H9 (cell line): ENCODE data around the gene DOC2A. TPM values are rescaled to one million over a fixed set of nuclear protein-coding genes. Genes with fewer than 3 reads are reported as not detected.

ENCODE experiments used
- DNase-seq: peaks from one replicate; pipeline ENCODE4 v3.0.0-alpha.2; 2017
- H2AFZ ChIP-seq: one replicate; pipeline ENCODE4 v1.6.1; 2013; ENCODE audit warnings: mild to moderate bottlenecking, low read length, control low read depth, moderate library complexity
- H2AK5ac ChIP-seq: 2 replicates; pipeline ENCODE4 v1.6.1; 2013; ENCODE audit warnings: low read length, control low read depth, mixed read lengths; ENCODE audit not compliant: insufficient read length
- H2BK120ac ChIP-seq: one replicate; pipeline ENCODE4 v1.6.1; 2013; ENCODE audit warnings: low read depth, mild to moderate bottlenecking, low read length, control low read depth, inconsistent platforms; ENCODE audit not compliant: poor library complexity, severe bottlenecking
- H2BK12ac ChIP-seq: 2 replicates; pipeline ENCODE4 v1.6.1; 2013; ENCODE audit warnings: low read length, control low read depth, mixed read lengths, low read depth; ENCODE audit not compliant: insufficient read length
- H2BK15ac ChIP-seq: 2 replicates; pipeline ENCODE4 v1.6.1; 2013; ENCODE audit warnings: low read depth, low read length, control low read depth
- H2BK20ac ChIP-seq: one replicate; pipeline ENCODE4 v1.6.1; 2013; ENCODE audit warnings: low read depth, mild to moderate bottlenecking, low read length, control low read depth, inconsistent platforms; ENCODE audit not compliant: poor library complexity, severe bottlenecking
- H2BK5ac ChIP-seq: 2 replicates; pipeline ENCODE4 v1.6.1; 2013; ENCODE audit warnings: low read length, control low read depth, mixed read lengths; ENCODE audit not compliant: insufficient read length
- H3K14ac ChIP-seq: 2 replicates; pipeline ENCODE4 v1.6.1; 2013; ENCODE audit warnings: low read length, control low read depth; ENCODE audit not compliant: insufficient read depth
- H3K18ac ChIP-seq: 2 replicates; pipeline ENCODE4 v1.6.1; 2013; ENCODE audit warnings: low read depth, mild to moderate bottlenecking, mixed read lengths, low read length, control low read depth; ENCODE audit not compliant: insufficient read length
- H3K23ac ChIP-seq: 2 replicates; pipeline ENCODE4 v1.6.1; 2013; ENCODE audit warnings: low read length, control low read depth, mixed read lengths, low read depth; ENCODE audit not compliant: insufficient read length
- H3K23me2 ChIP-seq: 2 replicates; pipeline ENCODE4 v1.6.1; 2013; ENCODE audit warnings: low read depth, mild to moderate bottlenecking, mixed read lengths, low read length, control low read depth; ENCODE audit not compliant: insufficient read length, poor library complexity, severe bottlenecking
- H3K27ac ChIP-seq: 2 replicates; pipeline ENCODE4 v1.5.1; 2013; ENCODE audit warnings: low read length, control low read depth, mixed read lengths, low read depth; ENCODE audit not compliant: insufficient read length
- H3K27me3 ChIP-seq: 2 replicates; pipeline ENCODE4 v1.6.1; 2013; ENCODE audit warnings: low read length, control low read depth, inconsistent platforms; ENCODE audit not compliant: insufficient read depth
- H3K4ac ChIP-seq: 2 replicates; pipeline ENCODE4 v1.6.1; 2013; ENCODE audit warnings: low read depth, mild to moderate bottlenecking, control low read depth, inconsistent platforms, low read length, moderate library complexity
- H3K4me1 ChIP-seq: 2 replicates; pipeline ENCODE4 v1.6.1; 2013; ENCODE audit warnings: low read length, control low read depth, inconsistent platforms; ENCODE audit not compliant: insufficient read depth
- H3K4me2 ChIP-seq: 2 replicates; pipeline ENCODE4 v1.6.1; 2013; ENCODE audit warnings: low read length, control low read depth, mixed read lengths; ENCODE audit not compliant: insufficient read length, insufficient read depth
- H3K56ac ChIP-seq: 2 replicates; pipeline ENCODE4 v1.6.1; 2013; ENCODE audit warnings: low read depth, mild to moderate bottlenecking, mixed read lengths, low read length, control low read depth; ENCODE audit not compliant: insufficient read length
- H3K79me1 ChIP-seq: 2 replicates; pipeline ENCODE4 v1.6.1; 2013; ENCODE audit warnings: low read depth, mild to moderate bottlenecking, moderate library complexity, low read length, control low read depth, inconsistent platforms; ENCODE audit not compliant: insufficient read depth, poor library complexity, severe bottlenecking
- H3K79me2 ChIP-seq: 2 replicates; pipeline ENCODE4 v1.6.1; 2013; ENCODE audit warnings: low read length, control low read depth, inconsistent platforms; ENCODE audit not compliant: insufficient read depth
- H3K9ac ChIP-seq: 2 replicates; pipeline ENCODE4 v1.6.1; 2013; ENCODE audit warnings: low read length, control low read depth, mixed read lengths; ENCODE audit not compliant: insufficient read length; ENCODE audit errors: extremely low read depth
- H3K9me3 ChIP-seq: one replicate; pipeline ENCODE4 v1.6.1; 2013; ENCODE audit warnings: low read depth, low read length, inconsistent platforms; ENCODE audit not compliant: control insufficient read depth
- H3T11ph ChIP-seq: one replicate; pipeline ENCODE4 v1.6.1; 2013; ENCODE audit warnings: mild to moderate bottlenecking, low read length, control low read depth, inconsistent platforms
- H4K20me1 ChIP-seq: one replicate; pipeline ENCODE4 v1.6.1; 2013; ENCODE audit not compliant: control insufficient read depth, insufficient read length, insufficient read depth
- H4K5ac ChIP-seq: 2 replicates; pipeline ENCODE4 v1.6.1; 2013; ENCODE audit warnings: low read depth, mild to moderate bottlenecking, mixed read lengths, low read length, control low read depth; ENCODE audit not compliant: insufficient read length
- H4K8ac ChIP-seq: replicated peaks from 2 replicates; pipeline ENCODE4 v1.6.1; 2013; ENCODE audit warnings: low read length, control low read depth, mixed read lengths, low read depth; ENCODE audit not compliant: insufficient read length
- H4K91ac ChIP-seq: 2 replicates; pipeline ENCODE4 v1.6.1; 2013; ENCODE audit warnings: low read depth, mild to moderate bottlenecking, moderate library complexity, mixed read lengths, low read length, control low read depth; ENCODE audit not compliant: insufficient read length
- H3K27ac Mint-ChIP-seq, 3 experiments: 2 replicates in 2 of 3; 3 replicates in 1 of 3; pipeline ENCODE4 v1.8.0; 2020 to 2021; ENCODE audit warnings: mixed read lengths in 3 of 3, mild to moderate bottlenecking in 1 of 3, moderate library complexity in 1 of 3
- H3K27me3 Mint-ChIP-seq: 2 replicates; pipeline ENCODE4 v1.8.0; 2021; ENCODE audit warnings: low read depth, mild to moderate bottlenecking, moderate library complexity, mixed read lengths
- H3K36me3 Mint-ChIP-seq, 3 experiments: 2 replicates in 2 of 3; 3 replicates in 1 of 3; pipeline ENCODE4 v1.8.0; 2020 to 2021; ENCODE audit warnings: low read depth in 3 of 3, mixed read lengths in 3 of 3; ENCODE audit not compliant: insufficient read depth in 1 of 3
- H3K4me1 Mint-ChIP-seq, 2 experiments: 2 replicates each; pipeline ENCODE4 v1.8.0; 2020; ENCODE audit warnings: mixed read lengths in 2 of 2
- H3K4me3 Mint-ChIP-seq, 2 experiments: 2 replicates in 1 of 2; 3 replicates in 1 of 2; pipeline ENCODE4 v1.8.0; 2020 to 2021; ENCODE audit warnings: mild to moderate bottlenecking in 2 of 2, mixed read lengths in 2 of 2, moderate library complexity in 1 of 2
- H3K9me3 Mint-ChIP-seq, 2 experiments: 2 replicates in 1 of 2; 3 replicates in 1 of 2; pipeline ENCODE4 v1.8.0; 2020; ENCODE audit warnings: mild to moderate bottlenecking in 2 of 2, mixed read lengths in 2 of 2, moderate library complexity in 1 of 2
- WGBS: extraction: QIAGEN DNeasy Blood & Tissue Kit; methylation state at CpG from one replicate; pipeline ENCODE4 v1.1.7; 2013; ENCODE audit warnings: missing lambda C conversion rate, low lambda C conversion rate, mixed read lengths; ENCODE audit not compliant: insufficient read length; ENCODE audit errors: extremely low coverage; 5-methylcytosine and 5-hydroxymethylcytosine counted together
- total RNA-seq: library from RNA; stranded (reverse); gene quantifications from 2 replicates; pipeline ENCODE4 v1.2.1, GENCODE V29; 2021
- TF ChIP-seq, protein P1 (sequence below): fragments of 200-600 bp; sonication (generic); conservative IDR thresholded peaks from 3 replicates; pipeline ENCODE4 v1.8.0; 2021; ENCODE audit warnings: antibody characterized with exemption, mild to moderate bottlenecking

DOC2A gene
- total RNA-seq, 1 experiment from 2014 or later = 12.2 TPM

DNA sequence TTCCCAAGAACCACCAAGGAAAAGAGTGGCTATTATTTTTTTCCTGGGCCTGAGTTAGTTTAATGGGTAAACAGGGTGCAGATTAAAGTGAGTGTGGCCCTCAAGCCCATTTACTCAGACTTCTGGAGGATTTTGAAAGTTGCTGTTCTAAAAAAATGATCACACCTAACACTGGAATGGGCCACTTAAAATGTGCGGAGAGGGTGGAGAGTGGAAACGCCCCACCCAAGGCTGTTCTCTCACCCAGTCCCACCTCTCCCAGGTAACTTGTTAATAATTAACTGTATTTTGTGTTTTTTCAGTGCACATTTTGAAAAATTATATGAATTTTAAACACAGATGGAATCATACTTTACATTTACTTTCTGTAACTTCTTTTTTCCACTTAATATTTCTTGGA is 20.8 kb downstream of the DOC2A start:
- Histone ChIP-seq H3K9ac (no peak overlapping the region), H4K91ac (no peak overlapping the region), H3K4me2 (no peak overlapping the region), H3K27me3 (no peaks in the 10 kb centered on the region), H4K8ac (no peak overlapping the region), H2AFZ (no peak overlapping the region), H4K5ac (no peak overlapping the region), H3K18ac (no peak overlapping the region), H2BK12ac (no peak overlapping the region), H3K4ac (no peak overlapping the region), H2BK15ac (no peak overlapping the region), H3K27ac (no peak overlapping the region), H3K9me3 (no peaks in the 10 kb centered on the region), H2BK20ac (no peak overlapping the region), H3K23me2 (no peaks in the 10 kb centered on the region), H3T11ph (no peak overlapping the region), H3K79me1 (no peaks in the 10 kb centered on the region), H3K4me1 (no peaks in the 10 kb centered on the region), H3K23ac (no peak overlapping the region), H2BK5ac (no peak overlapping the region), H3K79me2 (no peaks in the 10 kb centered on the region), H2BK120ac (no peak overlapping the region), H3K56ac (no peak overlapping the region), H4K20me1 (no peaks in the 10 kb centered on the region), H3K14ac (no peak overlapping the region), H2AK5ac (no peak overlapping the region)
- Mint-ChIP-seq H3K27ac (no peak overlapping the region), H3K36me3 (peaks cover 20 to 67% (median 59%) of the 10 kb centered on the region in 3 experiments), H3K27me3 (no peaks in the 10 kb centered on the region; the same call in 1 of the 2 replicates), H3K4me3 (no peak overlapping the region), H3K4me1 (peaks cover 9 to 10% of the 10 kb centered on the region in 2 experiments), H3K9me3 (no peaks in the 10 kb centered on the region)
- no peak for DNase-seq
- no CpG with 5 or more reads among the region's 2 CpGs for WGBS
- TF ChIP-seq, protein P1, sequence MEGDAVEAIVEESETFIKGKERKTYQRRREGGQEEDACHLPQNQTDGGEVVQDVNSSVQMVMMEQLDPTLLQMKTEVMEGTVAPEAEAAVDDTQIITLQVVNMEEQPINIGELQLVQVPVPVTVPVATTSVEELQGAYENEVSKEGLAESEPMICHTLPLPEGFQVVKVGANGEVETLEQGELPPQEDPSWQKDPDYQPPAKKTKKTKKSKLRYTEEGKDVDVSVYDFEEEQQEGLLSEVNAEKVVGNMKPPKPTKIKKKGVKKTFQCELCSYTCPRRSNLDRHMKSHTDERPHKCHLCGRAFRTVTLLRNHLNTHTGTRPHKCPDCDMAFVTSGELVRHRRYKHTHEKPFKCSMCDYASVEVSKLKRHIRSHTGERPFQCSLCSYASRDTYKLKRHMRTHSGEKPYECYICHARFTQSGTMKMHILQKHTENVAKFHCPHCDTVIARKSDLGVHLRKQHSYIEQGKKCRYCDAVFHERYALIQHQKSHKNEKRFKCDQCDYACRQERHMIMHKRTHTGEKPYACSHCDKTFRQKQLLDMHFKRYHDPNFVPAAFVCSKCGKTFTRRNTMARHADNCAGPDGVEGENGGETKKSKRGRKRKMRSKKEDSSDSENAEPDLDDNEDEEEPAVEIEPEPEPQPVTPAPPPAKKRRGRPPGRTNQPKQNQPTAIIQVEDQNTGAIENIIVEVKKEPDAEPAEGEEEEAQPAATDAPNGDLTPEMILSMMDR = no peak
